MM.1S (cell line): ENCODE measurements around the gene SYVN1.
A peak's percentile ranks its signal among the peaks of the same experiment; 100 is the strongest.
"Not testable (repeated sequence)": the region's sequence is repeated elsewhere in the genome, so short reads cannot be mapped to it uniquely, and the experiment has no call there.

ENCODE experiments used
- DNase-seq: peaks from one replicate; pipeline ENCODE4 v3.0.0-alpha.2; 2015
- H2AFZ ChIP-seq: fragments of 300-600 bp; sonication (generic); 2 replicates; pipeline ENCODE4 v1.6.0; 2016; ENCODE audit warnings: antibody characterized with exemption, low read length
- H3F3A ChIP-seq: fragments of 300-600 bp; sonication (generic); 2 replicates; pipeline ENCODE4 v1.6.1; 2016; ENCODE audit warnings: mild to moderate bottlenecking, antibody characterized with exemption, low read length, moderate library complexity, mixed read lengths; ENCODE audit not compliant: insufficient read depth
- H3K27ac ChIP-seq: fragments of 300-600 bp; sonication (generic); 2 replicates; pipeline ENCODE4 v1.5.1; 2016; ENCODE audit warnings: mild to moderate bottlenecking, low read length
- H3K27me3 ChIP-seq: fragments of 300-600 bp; sonication (generic); replicated peaks from 2 replicates; pipeline ENCODE4 v1.6.0; 2016; ENCODE audit warnings: low read length; ENCODE audit not compliant: insufficient read depth
- H3K36me3 ChIP-seq: fragments of 300-600 bp; sonication (generic); replicated peaks from 2 replicates; pipeline ENCODE4 v1.6.1; 2016; ENCODE audit warnings: mild to moderate bottlenecking, low read length, mixed read lengths; ENCODE audit not compliant: insufficient read depth
- H3K4me1 ChIP-seq: fragments of 300-600 bp; sonication (generic); 2 replicates; pipeline ENCODE4 v1.6.1; 2016; ENCODE audit warnings: low read length, mixed read lengths
- H3K4me2 ChIP-seq: fragments of 300-600 bp; sonication (generic); 2 replicates; pipeline ENCODE4 v1.6.0; 2016; ENCODE audit warnings: low read depth, low read length
- H3K4me3 ChIP-seq: fragments of 300-600 bp; sonication (generic); 2 replicates; pipeline ENCODE4 v1.5.1; 2016; ENCODE audit warnings: low read length, mixed read lengths
- H3K79me2 ChIP-seq: fragments of 300-600 bp; sonication (generic); 2 replicates; pipeline ENCODE4 v1.6.1; 2016; ENCODE audit warnings: mixed run types, low read length, mixed read lengths
- H3K9ac ChIP-seq: fragments of 300-600 bp; sonication (generic); 2 replicates; pipeline ENCODE4 v1.6.1; 2016; ENCODE audit warnings: low read length, mixed read lengths
- H3K9me2 ChIP-seq: fragments of 300-600 bp; sonication (generic); replicated peaks from 2 replicates; pipeline ENCODE4 v1.6.1; 2016; ENCODE audit warnings: mild to moderate bottlenecking, low read length, mixed read lengths; ENCODE audit not compliant: insufficient read depth
- H3K9me3 ChIP-seq: fragments of 300-600 bp; sonication (generic); replicated peaks from 2 replicates; pipeline ENCODE4 v1.6.1; 2016; ENCODE audit warnings: mild to moderate bottlenecking, low read length, mixed read lengths; ENCODE audit not compliant: insufficient read depth
- H4K20me1 ChIP-seq: fragments of 300-600 bp; sonication (generic); 2 replicates; pipeline ENCODE4 v1.6.1; 2016; ENCODE audit warnings: mild to moderate bottlenecking, low read length, moderate library complexity, mixed read lengths; ENCODE audit not compliant: insufficient read depth
- EZH2 ChIP-seq: fragments of 300-600 bp; sonication (generic); optimal IDR thresholded peaks from 2 replicates; pipeline ENCODE3; 2017; ENCODE audit warnings: low read depth, mild to moderate bottlenecking, antibody characterized with exemption, low read length, mixed read lengths
- EZH2phosphoT487 ChIP-seq: fragments of 300-600 bp; sonication (generic); IDR thresholded peaks from 2 replicates; pipeline ENCODE4 v1.6.1; 2018; ENCODE audit warnings: antibody characterized with exemption, low read length
- TF ChIP-seq, protein P1 (sequence below): fragments of 300-600 bp; sonication (generic); IDR thresholded peaks from 2 replicates; pipeline ENCODE4 v1.5.1; 2016; ENCODE audit warnings: antibody characterized with exemption, low read length, mixed read lengths

SYVN1 gene

DNA sequence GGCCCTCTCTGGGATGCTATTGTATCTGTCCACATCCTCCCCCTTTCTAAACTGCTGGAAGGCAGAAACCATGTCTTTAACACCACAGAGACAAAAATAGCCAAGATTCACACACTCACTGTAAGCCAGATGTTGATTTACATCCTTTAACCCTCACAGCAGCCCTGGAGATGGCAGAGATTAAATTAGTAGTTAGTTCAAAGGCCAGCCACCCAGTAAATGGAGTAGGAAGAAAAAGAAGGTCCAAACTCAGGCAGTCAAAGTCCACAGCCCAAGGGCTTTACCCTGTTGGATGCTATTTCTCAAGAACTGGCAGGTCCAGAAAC lies 14.7 kb downstream of the SYVN1 start:
- peak overlapping the region; percentile 18; the same call in 1 of the 2 replicates for H3K27ac ChIP-seq
- H3K36me3 ChIP-seq: peaks cover 8% of the 10 kb centered on the region
- H3K79me2 ChIP-seq: peaks cover 71% of the 10 kb centered on the region
- H3K4me3 ChIP-seq: no peak overlapping the region
- no peak overlapping the region for H2AFZ ChIP-seq
- TF ChIP-seq, protein P1, sequence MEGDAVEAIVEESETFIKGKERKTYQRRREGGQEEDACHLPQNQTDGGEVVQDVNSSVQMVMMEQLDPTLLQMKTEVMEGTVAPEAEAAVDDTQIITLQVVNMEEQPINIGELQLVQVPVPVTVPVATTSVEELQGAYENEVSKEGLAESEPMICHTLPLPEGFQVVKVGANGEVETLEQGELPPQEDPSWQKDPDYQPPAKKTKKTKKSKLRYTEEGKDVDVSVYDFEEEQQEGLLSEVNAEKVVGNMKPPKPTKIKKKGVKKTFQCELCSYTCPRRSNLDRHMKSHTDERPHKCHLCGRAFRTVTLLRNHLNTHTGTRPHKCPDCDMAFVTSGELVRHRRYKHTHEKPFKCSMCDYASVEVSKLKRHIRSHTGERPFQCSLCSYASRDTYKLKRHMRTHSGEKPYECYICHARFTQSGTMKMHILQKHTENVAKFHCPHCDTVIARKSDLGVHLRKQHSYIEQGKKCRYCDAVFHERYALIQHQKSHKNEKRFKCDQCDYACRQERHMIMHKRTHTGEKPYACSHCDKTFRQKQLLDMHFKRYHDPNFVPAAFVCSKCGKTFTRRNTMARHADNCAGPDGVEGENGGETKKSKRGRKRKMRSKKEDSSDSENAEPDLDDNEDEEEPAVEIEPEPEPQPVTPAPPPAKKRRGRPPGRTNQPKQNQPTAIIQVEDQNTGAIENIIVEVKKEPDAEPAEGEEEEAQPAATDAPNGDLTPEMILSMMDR: no peak
- TF ChIP-seq EZH2phosphoT487: no peak
- no peak for TF ChIP-seq EZH2
- no peak overlapping the region for H3K9ac ChIP-seq
- H3K9me3 ChIP-seq: no peaks in the 10 kb centered on the region
- peaks cover 46% of the 10 kb centered on the region for H3F3A ChIP-seq
- H4K20me1 ChIP-seq: no peaks in the 10 kb centered on the region
- no peak for DNase-seq
- H3K4me2 ChIP-seq: no peak overlapping the region
- H3K9me2 ChIP-seq: no peaks in the 10 kb centered on the region
- H3K27me3 ChIP-seq: no peaks in the 10 kb centered on the region
- peaks cover 30% of the 10 kb centered on the region for H3K4me1 ChIP-seq

DNA sequence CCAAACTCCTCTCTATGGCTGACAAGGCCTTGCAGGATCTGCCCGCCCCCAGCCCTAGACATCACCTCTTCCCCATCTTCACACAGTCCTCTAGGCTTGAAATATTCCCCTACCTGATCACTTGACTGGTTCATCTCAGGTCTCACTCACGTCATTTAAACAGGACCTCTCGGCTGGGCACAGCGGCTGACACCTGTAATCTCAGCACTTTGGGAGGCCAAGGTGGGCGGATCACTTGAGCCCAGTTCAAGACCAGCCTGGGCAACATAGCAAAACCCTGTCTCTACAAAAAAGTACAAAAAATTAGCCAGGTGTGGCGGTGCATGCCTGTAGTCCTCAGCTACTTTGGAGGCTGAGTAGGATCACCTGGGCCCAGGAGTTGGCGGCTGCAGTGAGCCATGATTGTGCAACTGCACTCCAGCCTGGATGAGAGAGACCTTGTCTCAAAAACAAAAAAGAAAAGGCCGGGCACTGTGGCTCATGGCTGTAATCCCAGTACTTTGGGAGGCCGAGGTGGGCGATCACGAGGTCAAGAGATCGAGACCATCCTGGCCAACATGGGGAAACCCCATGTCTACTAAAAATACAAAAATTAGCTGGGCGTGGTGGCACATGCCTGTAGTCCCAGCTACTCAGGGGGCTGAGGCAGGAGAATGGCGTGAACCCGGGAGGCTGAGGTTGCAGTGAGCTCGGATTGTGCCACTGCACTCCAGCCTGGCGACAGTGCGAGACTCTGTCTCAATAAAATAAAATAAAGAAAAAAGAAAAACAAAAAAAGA lies 15.2 kb downstream of the SYVN1 start:
- not testable (repeated sequence) for H4K20me1 ChIP-seq, H3K9ac ChIP-seq, H3K4me2 ChIP-seq, H3K36me3 ChIP-seq, H3K27me3 ChIP-seq, H2AFZ ChIP-seq, H3K4me3 ChIP-seq, DNase-seq, H3K9me3 ChIP-seq, H3K9me2 ChIP-seq
- H3K79me2 ChIP-seq: peaks cover 66% of the 10 kb centered on the region
- H3F3A ChIP-seq: peaks cover 41% of the 10 kb centered on the region
- peak overlapping the region; percentile 18; the same call in 1 of the 2 replicates for H3K27ac ChIP-seq
- peaks cover 30% of the 10 kb centered on the region for H3K4me1 ChIP-seq

DNA sequence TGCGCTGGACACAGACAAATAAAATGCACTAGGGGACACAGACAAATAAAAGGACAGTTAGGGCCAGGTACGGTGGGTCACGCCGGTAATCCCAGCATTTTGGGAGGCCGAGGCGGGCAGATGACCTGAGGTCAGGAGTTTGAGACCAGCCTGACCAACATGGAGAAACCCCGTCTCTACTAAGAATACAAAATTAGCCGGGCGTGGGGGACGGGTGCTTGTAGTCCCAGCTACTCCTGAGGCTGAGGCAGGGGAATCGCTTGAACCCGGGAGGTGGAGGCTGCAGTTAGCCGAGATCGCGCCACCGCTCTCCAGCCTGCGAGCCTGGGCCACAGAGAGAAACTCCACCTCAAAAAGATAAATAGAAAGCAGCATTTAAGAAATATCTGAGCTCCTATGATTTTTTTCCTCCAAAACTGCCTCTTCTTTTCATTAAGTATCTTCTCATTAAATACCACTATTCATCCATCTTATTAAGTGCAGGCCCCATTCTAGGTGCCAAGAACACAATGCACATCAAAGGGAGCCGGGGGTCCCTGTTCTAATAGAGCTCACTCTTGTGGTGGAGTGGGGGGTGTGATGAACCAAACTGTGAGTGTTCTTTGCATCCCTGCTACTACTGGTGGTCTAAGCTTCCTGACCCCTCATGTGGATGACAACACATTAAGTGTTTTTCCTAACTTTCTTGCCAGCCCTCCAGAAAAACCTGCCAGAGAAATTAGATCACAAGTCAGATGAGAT lies 16.1 kb downstream of the SYVN1 start:
- Histone ChIP-seq H3K4me3 (no peak overlapping the region), H3K4me1 (peaks cover 31% of the 10 kb centered on the region), H3K9ac (no peak overlapping the region), H3F3A (peaks cover 41% of the 10 kb centered on the region), H3K27ac (peak overlapping the region; percentile 10; the same call in 1 of the 2 replicates), H3K36me3 (peaks cover 8% of the 10 kb centered on the region), H3K79me2 (peaks cover 58% of the 10 kb centered on the region), H4K20me1 (no peaks in the 10 kb centered on the region), H3K4me2 (no peak overlapping the region), H3K9me3 (no peaks in the 10 kb centered on the region), H2AFZ (no peak overlapping the region), H3K27me3 (no peaks in the 10 kb centered on the region), H3K9me2 (no peaks in the 10 kb centered on the region)
- TF ChIP-seq, protein P1: no peak
- TF ChIP-seq EZH2: no peak
- no peak for TF ChIP-seq EZH2phosphoT487
- DNase-seq: no peak
